Common myeloid progenitor, CD34-positive (primary cell): ENCODE results near the gene POLDIP2.

Experiments used
- CTCF ChIA-PET: fragments of 350-600 bp; sonication (Branson Sonifier 250); formaldehyde crosslinking; loops from one replicate; lab custom pipeline; 2021; ENCODE audit warnings: antibody characterized with exemption; lab: Charles Lee
- POLR2A ChIA-PET: fragments of 350-600 bp; sonication (Branson Sonifier 250); formaldehyde crosslinking; loops from one replicate; lab custom pipeline; 2021; ENCODE audit warnings: antibody characterized with exemption; lab: Charles Lee
- DNase-seq, 3 donors: peaks; one replicate each; pipeline versions ENCODE4 v3.0.0 to v3.0.0-alpha.2; 2013
- H3K27ac ChIP-seq, 2 experiments: 1 replicate in 1 of 2; 2 replicates in 1 of 2; pipeline ENCODE4 v1.7.0; 2013; ENCODE audit warnings: inconsistent platforms in 2 of 2, low read length in 2 of 2, mild to moderate bottlenecking in 2 of 2, low read depth in 1 of 2, moderate library complexity in 1 of 2; ENCODE audit not compliant: severe bottlenecking in 2 of 2, insufficient read depth in 1 of 2, poor library complexity in 1 of 2
- H3K27me3 ChIP-seq, 5 experiments: replicated peaks in 2 of 5; 1 replicate in 3 of 5; 2 replicates in 2 of 5; pipeline versions ENCODE4 v1.6.1 to v1.7.0; 2013; ENCODE audit warnings: low read length in 4 of 5, mild to moderate bottlenecking in 2 of 5, moderate library complexity in 2 of 5, inconsistent platforms in 1 of 5; ENCODE audit not compliant: insufficient read depth in 5 of 5, control insufficient read depth in 4 of 5
- H3K36me3 ChIP-seq, 4 experiments: 1 replicate in 2 of 4; 2 replicates in 2 of 4; pipeline versions ENCODE4 v1.6.1 to v1.7.0; 2013; ENCODE audit warnings: low read length in 3 of 4, control low read depth in 1 of 4, mild to moderate bottlenecking in 1 of 4; ENCODE audit not compliant: control insufficient read depth in 4 of 4, insufficient read depth in 4 of 4
- H3K4me1 ChIP-seq, 4 experiments: 1 replicate in 3 of 4; 2 replicates in 1 of 4; pipeline versions ENCODE4 v1.6.1 to v1.7.1; 2013; ENCODE audit warnings: low read length in 3 of 4, mild to moderate bottlenecking in 3 of 4, control low read depth in 1 of 4, inconsistent platforms in 1 of 4, moderate library complexity in 1 of 4; ENCODE audit not compliant: control insufficient read depth in 4 of 4, insufficient read depth in 4 of 4; ENCODE audit errors: control extremely low read depth in 1 of 4
- H3K4me3 ChIP-seq, 7 experiments: 1 replicate in 4 of 7; 2 replicates in 3 of 7; pipeline versions ENCODE4 v1.5.1 to v1.7.0; 2013; ENCODE audit warnings: mild to moderate bottlenecking in 7 of 7, low read length in 6 of 7, moderate library complexity in 6 of 7, inconsistent platforms in 2 of 7, low read depth in 2 of 7, control low read depth in 1 of 7; ENCODE audit not compliant: insufficient read depth in 4 of 7, control insufficient read depth in 1 of 7; ENCODE audit errors: extremely low read depth in 1 of 7
- H3K9me3 ChIP-seq, 5 experiments: 1 replicate in 4 of 5; 2 replicates in 1 of 5; pipeline versions ENCODE4 v1.6.1 to v1.7.1; 2013; ENCODE audit warnings: low read length in 4 of 5, mild to moderate bottlenecking in 2 of 5, inconsistent platforms in 1 of 5, low read depth in 1 of 5, moderate library complexity in 1 of 5; ENCODE audit not compliant: control insufficient read depth in 4 of 5, insufficient read depth in 2 of 5; ENCODE audit errors: control extremely low read depth in 1 of 5
- WGBS: methylation state at CpG from one replicate; pipeline ENCODE4 v1.1.5; 2013; ENCODE audit not compliant: insufficient coverage; 5-methylcytosine and 5-hydroxymethylcytosine counted together

Gene POLDIP2

DNA sequence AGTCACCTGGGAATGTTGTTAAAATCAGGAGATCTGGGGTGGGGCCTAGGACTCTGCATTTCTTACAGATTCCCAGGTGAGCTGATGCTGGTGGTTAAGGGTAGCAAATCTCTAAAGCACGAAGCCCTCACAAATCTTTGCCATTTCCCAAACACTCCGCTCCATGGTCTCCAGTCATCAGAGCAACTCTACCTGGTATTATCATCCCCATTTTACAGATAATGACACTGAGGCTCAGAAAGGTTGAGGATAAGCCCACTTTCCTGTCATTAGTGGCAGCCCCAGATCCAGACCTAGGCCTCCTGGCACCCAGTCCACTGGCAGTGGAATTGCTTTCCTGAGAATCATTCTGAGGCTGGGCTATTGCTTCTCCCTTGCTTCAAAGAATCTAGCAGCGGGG is 39.9 kb upstream of the POLDIP2 start:
- ChIA-PET CTCF (no interaction called here), POLR2A (no interaction called here)
- Histone ChIP-seq H3K27me3 (peaks cover 0 to 1% (median 0%) of the 10 kb centered on the region in 5 experiments), H3K9me3 (no peaks in the 10 kb centered on the region), H3K4me3 (no peak overlapping the region), H3K4me1 (peaks cover 0 to 4% (median 2%) of the 10 kb centered on the region in 4 experiments), H3K36me3 (peaks cover 0 to 61% (median 13%) of the 10 kb centered on the region in 4 experiments), H3K27ac (no peak overlapping the region)
- 100% methylated on average over 1 of the region's 3 CpGs for WGBS
- no peak for DNase-seq

DNA sequence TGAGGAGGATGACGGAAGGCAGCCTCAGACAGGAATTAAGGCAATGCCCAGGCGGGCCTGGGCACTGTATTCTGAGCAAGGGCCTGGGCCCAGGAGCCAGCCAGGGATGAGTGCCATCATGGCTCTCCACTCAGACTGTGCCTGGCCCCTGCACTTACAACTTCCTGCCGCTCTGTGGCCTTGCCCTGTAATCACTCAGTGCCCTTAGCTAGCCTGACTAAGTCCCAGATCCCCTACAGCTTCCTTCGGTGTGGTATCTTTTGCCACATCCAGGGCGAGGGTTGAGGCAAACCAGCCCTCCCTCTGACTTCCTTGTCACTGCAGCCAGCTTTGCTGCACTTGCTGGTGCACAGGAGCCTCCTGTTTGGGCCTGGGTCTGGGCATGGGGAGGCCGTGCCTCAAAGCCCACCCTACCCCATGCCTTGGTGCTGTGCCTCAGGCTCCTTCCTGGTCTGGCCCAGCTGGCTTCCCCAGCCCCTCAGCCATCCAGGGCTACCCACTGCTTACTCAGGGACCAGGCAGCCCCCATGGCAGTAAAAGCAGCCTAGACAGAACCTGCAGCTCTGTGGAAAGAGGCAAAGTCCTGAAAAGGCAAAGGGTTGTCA is 39.4 kb upstream of the POLDIP2 start:
- CTCF ChIA-PET: interaction anchor here (1.8 kb wide), 1 partner anchor 20 kb away, joined by 8 read pairs; no protein-coding TSS in a partner anchor
- POLR2A ChIA-PET: no interaction called here
- WGBS: 76% methylated on average over 5 of the region's 6 CpGs
- peaks cover 0 to 63% (median 13%) of the 10 kb centered on the region in 4 experiments for H3K36me3 ChIP-seq
- H3K4me1 ChIP-seq: no peaks in the 10 kb centered on the region
- no peaks in the 10 kb centered on the region for H3K9me3 ChIP-seq
- no peak for DNase-seq
- peaks cover 0 to 1% (median 0%) of the 10 kb centered on the region in 5 experiments for H3K27me3 ChIP-seq
- no peak overlapping the region for H3K27ac ChIP-seq
- no peak overlapping the region for H3K4me3 ChIP-seq

- peaks cover 0 to 68% (median 15%) of the 10 kb centered on the region in 4 experiments for H3K36me3 ChIP-seq
- ChIA-PET POLR2A (no interaction called here), CTCF (interaction anchor here (1.8 kb wide), 1 partner anchor 21 kb away, joined by 8 read pairs; no protein-coding TSS in a partner anchor)
- H3K27ac ChIP-seq: no peak overlapping the region
- WGBS: 87% methylated on average over 6 of the region's 6 CpGs
- no peak for DNase-seq
- no peaks in the 10 kb centered on the region for H3K4me1 ChIP-seq
- H3K27me3 ChIP-seq: peaks cover 0 to 1% (median 0%) of the 10 kb centered on the region in 5 experiments
- no peak overlapping the region for H3K4me3 ChIP-seq
- no peaks in the 10 kb centered on the region for H3K9me3 ChIP-seq
Observed at GRCh38 chr17:28395968-28396367, 38.6 kb upstream of the POLDIP2 start.

DNA sequence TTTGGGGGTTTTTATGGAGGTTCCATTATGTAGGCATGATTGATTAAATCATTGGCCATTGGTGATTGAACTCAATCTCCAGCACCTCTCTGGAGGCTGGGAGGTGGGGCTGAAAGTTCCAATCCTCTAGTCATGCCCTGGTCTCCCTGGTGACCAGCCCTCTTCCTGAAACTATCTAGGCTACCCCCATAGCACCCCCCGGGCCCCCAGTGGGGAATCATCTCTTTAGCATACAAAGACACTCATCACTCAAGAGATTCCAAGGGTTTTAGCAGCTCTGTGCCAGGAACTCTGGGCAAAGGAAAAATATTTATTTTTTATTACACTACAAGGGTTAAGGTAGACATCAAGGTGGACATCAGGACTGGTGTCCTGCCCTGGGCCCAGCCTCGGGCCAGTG is 38.1 kb upstream of the POLDIP2 start:
- Histone ChIP-seq H3K9me3 (no peaks in the 10 kb centered on the region), H3K4me3 (no peak overlapping the region), H3K36me3 (peaks cover 0 to 73% (median 16%) of the 10 kb centered on the region in 4 experiments), H3K27ac (no peak overlapping the region), H3K4me1 (no peaks in the 10 kb centered on the region), H3K27me3 (peaks cover 0 to 1% (median 0%) of the 10 kb centered on the region in 5 experiments)
- ChIA-PET POLR2A (no interaction called here), CTCF (interaction anchor here (1.8 kb wide), 1 partner anchor 21 kb away, joined by 8 read pairs; no protein-coding TSS in a partner anchor)
- DNase-seq: no peak
- 90% methylated on average over 1 of the region's 2 CpGs for WGBS

DNA sequence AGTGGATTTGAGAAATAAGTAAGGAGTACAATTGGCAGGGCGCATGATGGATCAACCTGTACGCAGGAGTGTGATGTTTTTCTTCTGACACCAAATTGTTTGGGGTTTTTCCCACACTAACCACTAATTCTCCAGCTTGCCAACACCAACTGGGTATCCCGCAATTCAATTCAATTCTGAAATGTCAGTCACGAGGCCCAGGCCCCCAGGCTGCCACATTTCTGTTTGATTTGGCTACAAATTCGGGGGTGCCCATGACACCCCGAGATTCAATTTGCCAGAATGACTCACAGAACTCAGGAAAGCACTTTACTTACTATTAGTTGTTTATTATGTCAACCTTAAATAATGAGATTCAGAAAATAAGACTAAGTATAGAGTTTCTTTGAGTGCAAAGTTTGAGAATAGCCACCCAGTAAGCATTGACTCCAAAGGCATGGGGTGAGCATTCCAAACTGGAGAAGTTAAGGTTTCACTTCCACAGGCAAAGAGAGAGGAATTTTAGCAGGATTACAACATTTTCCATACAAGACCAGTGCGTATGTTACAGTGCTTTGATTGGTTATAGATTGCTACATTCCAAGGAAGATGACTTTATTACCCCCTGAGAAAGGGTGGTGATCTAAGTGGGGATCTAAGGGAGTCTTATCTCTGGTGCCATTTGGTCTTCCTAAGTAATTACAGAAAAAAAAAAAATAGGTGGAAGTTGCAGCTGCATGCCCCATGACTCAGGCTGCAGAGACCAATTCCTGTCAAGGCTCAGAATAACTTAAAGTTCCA is 37.2 kb upstream of the POLDIP2 start:
- WGBS: 93% methylated on average over 3 of the region's 7 CpGs
- H3K27ac ChIP-seq: no peak overlapping the region

GRCh38 chr17:28392491-28392890 is 35.2 kb upstream of the POLDIP2 start:
- peaks cover 0 to 1% (median 0%) of the 10 kb centered on the region in 5 experiments for H3K27me3 ChIP-seq
- CTCF ChIA-PET: interaction anchor here (0.7 to 1.5 kb wide), 2 partner anchors 9 to 12 kb away, joined by 3 read pairs; no protein-coding TSS in a partner anchor
- H3K4me1 ChIP-seq: no peaks in the 10 kb centered on the region
- peaks cover 0 to 77% (median 16%) of the 10 kb centered on the region in 4 experiments for H3K36me3 ChIP-seq
- POLR2A ChIA-PET: no interaction called here
- no peaks in the 10 kb centered on the region for H3K9me3 ChIP-seq
- no peak overlapping the region for H3K4me3 ChIP-seq
- DNase-seq: no peak
- 100% methylated on average over 5 of the region's 10 CpGs for WGBS
- H3K27ac ChIP-seq: no peak overlapping the region

More for the DNA sequence above, 37.2 kb upstream of the POLDIP2 start:
- Histone ChIP-seq H3K27me3 (peaks cover 0 to 1% (median 0%) of the 10 kb centered on the region in 5 experiments), H3K9me3 (no peaks in the 10 kb centered on the region), H3K4me3 (no peak overlapping the region), H3K36me3 (peaks cover 0 to 78% (median 15%) of the 10 kb centered on the region in 4 experiments), H3K4me1 (no peaks in the 10 kb centered on the region)
- CTCF ChIA-PET: interaction anchor here (0.9 to 1.8 kb wide), 3 partner anchors 12 to 22 kb away, joined by 3 to 8 read pairs (median 4); no protein-coding TSS in a partner anchor
- no peak for DNase-seq
- POLR2A ChIA-PET: no interaction called here
